ENCODE measurements around the gene SMURF1. TPM values are rescaled to one million over a fixed set of nuclear protein-coding genes. Genes with fewer than 3 reads are reported as not detected.
"Not testable (repeated sequence)": the region's sequence is repeated elsewhere in the genome, so short reads cannot be mapped to it uniquely, and the experiment has no call there.

SMURF1 gene
- total RNA-seq, 1 donor from 2014 or later, result 51.3 TPM

GRCh38 chr7:99170065-99170729, 26.3 kb upstream of the SMURF1 start:
- no peak overlapping the region for H3K4me3 ChIP-seq (ENCODE audit: low read depth, low read length)
- H3K27me3 ChIP-seq (ENCODE audit: control insufficient read depth, insufficient read depth, low read length), result no peaks in the 10 kb centered on the region
- no peak for DNase-seq (ENCODE audit: low read depth)
- H3K36me3 ChIP-seq (ENCODE audit: control insufficient read depth, insufficient read depth, low read length), result no peaks in the 10 kb centered on the region
- TF ChIP-seq, protein P1, sequence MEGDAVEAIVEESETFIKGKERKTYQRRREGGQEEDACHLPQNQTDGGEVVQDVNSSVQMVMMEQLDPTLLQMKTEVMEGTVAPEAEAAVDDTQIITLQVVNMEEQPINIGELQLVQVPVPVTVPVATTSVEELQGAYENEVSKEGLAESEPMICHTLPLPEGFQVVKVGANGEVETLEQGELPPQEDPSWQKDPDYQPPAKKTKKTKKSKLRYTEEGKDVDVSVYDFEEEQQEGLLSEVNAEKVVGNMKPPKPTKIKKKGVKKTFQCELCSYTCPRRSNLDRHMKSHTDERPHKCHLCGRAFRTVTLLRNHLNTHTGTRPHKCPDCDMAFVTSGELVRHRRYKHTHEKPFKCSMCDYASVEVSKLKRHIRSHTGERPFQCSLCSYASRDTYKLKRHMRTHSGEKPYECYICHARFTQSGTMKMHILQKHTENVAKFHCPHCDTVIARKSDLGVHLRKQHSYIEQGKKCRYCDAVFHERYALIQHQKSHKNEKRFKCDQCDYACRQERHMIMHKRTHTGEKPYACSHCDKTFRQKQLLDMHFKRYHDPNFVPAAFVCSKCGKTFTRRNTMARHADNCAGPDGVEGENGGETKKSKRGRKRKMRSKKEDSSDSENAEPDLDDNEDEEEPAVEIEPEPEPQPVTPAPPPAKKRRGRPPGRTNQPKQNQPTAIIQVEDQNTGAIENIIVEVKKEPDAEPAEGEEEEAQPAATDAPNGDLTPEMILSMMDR (IDR thresholded peaks at IDR 0.05; ENCODE audit: insufficient read depth, low read length, poor library complexity, severe bottlenecking), result no peak

- no peak overlapping the region for H3K4me3 ChIP-seq (ENCODE audit: low read depth, low read length)
- H3K27me3 ChIP-seq (ENCODE audit: control insufficient read depth, insufficient read depth, low read length), result no peaks in the 10 kb centered on the region
- TF ChIP-seq, protein P1 (IDR thresholded peaks at IDR 0.05; ENCODE audit: insufficient read depth, low read length, poor library complexity, severe bottlenecking), result no peak
- no peak for DNase-seq (ENCODE audit: low read depth)
- no peaks in the 10 kb centered on the region for H3K36me3 ChIP-seq (ENCODE audit: control insufficient read depth, insufficient read depth, low read length)
Observed at GRCh38 chr7:99167072-99167471, 23.2 kb upstream of the SMURF1 start.

DNA sequence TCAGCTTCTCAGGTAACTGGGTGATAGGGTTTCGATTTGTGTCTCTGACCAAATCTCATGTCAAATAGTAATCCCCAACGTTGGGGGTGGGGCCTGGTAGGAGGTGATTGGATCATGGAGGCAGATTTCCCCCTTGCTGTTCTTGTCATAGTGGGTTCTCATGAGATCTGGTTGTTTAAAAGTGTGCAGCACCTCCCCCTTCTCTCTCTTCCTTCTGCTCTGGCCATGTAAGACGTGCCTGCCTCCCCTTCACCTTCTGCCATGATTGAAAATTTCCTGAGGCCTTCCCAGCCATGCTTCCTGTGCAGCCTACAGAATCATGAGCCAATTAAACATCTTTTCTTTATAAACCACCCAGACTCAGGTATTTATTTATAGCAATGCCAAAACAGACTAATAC, 21.9 kb upstream of the SMURF1 start:
- TF ChIP-seq, protein P1 (IDR thresholded peaks at IDR 0.05; ENCODE audit: insufficient read depth, low read length, poor library complexity, severe bottlenecking), result no peak
- Histone ChIP-seq H3K4me3 (ENCODE audit: low read depth, low read length) (no peak overlapping the region), H3K36me3 (ENCODE audit: control insufficient read depth, insufficient read depth, low read length) (no peaks in the 10 kb centered on the region), H3K27me3 (ENCODE audit: control insufficient read depth, insufficient read depth, low read length) (no peaks in the 10 kb centered on the region)
- DNase-seq (ENCODE audit: low read depth), result no peak

- not testable (repeated sequence) for H3K27me3 ChIP-seq (ENCODE audit: control insufficient read depth, insufficient read depth, low read length); DNase-seq (ENCODE audit: low read depth); H3K36me3 ChIP-seq (ENCODE audit: control insufficient read depth, insufficient read depth, low read length)
Observed at GRCh38 chr7:99163669-99164068, 19.8 kb upstream of the SMURF1 start.

DNA sequence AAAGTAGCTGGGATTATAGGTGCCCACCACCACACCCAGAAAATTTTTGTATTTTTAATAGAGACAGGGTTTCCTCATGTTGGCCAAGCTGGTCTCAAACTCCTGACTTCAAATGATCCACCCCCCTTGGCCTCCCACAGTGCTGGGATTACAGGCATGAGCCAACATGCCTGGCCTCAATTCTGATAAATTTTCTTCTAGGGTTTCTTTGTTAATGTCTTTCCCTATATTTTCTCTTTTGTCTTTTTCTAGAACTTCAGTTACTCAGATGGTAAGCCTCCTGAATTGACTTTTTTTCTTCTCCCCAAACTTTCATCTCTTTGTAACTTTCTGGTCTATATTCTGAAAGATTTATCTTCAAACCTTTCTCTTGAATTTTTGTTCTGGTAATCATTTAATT, 12.7 kb upstream of the SMURF1 start:
- Histone ChIP-seq H3K4me3 (ENCODE audit: low read depth, low read length) (no peak overlapping the region), H3K36me3 (ENCODE audit: control insufficient read depth, insufficient read depth, low read length) (no peaks in the 10 kb centered on the region), H3K27me3 (ENCODE audit: control insufficient read depth, insufficient read depth, low read length) (no peaks in the 10 kb centered on the region)
- no peak for DNase-seq (ENCODE audit: low read depth)
- TF ChIP-seq, protein P1 (IDR thresholded peaks at IDR 0.05; ENCODE audit: insufficient read depth, low read length, poor library complexity, severe bottlenecking), result no peak

More at GRCh38 chr7:99163669-99164068, 19.8 kb upstream of the SMURF1 start:
- not testable (repeated sequence) for H3K4me3 ChIP-seq (ENCODE audit: low read depth, low read length)

DNA sequence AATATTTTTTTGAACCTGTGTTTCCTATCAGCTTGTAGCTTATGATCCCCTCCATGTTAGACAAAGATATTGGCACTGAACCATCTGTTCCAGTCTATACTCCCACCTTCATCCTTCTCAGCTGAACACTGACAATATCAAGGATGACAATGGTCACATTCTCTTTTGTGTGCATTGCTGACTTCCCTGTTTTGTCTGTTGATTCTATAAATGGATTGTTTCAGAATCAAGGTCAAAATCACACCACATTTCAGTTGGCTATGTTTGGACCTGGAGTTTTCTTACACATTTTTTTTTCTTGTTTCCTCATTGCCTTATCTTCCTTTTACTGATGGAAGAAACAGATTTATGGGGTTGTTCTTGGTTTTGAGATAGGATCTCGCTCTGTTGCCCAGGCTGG, 11.3 kb upstream of the SMURF1 start:
- no peak for DNase-seq (ENCODE audit: low read depth)
- H3K4me3 ChIP-seq (ENCODE audit: low read depth, low read length), result no peak overlapping the region
- H3K36me3 ChIP-seq (ENCODE audit: control insufficient read depth, insufficient read depth, low read length), result no peaks in the 10 kb centered on the region
- no peaks in the 10 kb centered on the region for H3K27me3 ChIP-seq (ENCODE audit: control insufficient read depth, insufficient read depth, low read length)
- TF ChIP-seq, protein P1 (IDR thresholded peaks at IDR 0.05; ENCODE audit: insufficient read depth, low read length, poor library complexity, severe bottlenecking), result no peak

Data from kidney epithelial cell (primary cell).